Kidney glomerular epithelial cell (primary cell): ENCODE results near the gene KCNG3.
"Not testable (repeated sequence)": the region's sequence is repeated elsewhere in the genome, so short reads cannot be mapped to it uniquely, and the experiment has no call there.

ENCODE experiments used
- DNase-seq: peaks from one replicate; lab custom pipeline; 2025; lab: John Stamatoyannopoulos, UW

The KCNG3 gene

GRCh38 chr2:42429352-42429751 is 64.4 kb downstream of the KCNG3 start:
- DNase-seq, result no peak

DNA sequence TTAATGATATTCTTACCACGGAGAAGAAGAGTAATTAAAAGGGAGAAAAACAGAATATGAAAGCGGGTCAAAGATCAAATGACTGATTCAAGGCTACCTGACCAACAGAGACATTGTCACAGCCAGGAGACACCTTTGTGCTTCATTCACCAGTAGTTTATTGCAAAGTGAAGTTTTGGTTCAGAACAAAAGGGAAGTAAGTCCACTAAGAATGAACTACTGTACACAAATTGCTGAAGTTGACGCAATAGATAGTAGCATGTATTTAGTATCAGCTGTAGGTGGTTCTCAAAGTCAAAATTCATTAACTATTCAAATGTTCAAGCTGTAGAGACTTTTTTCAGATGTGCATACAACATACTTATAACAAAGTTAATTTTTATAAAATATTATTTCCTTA is 68.1 kb downstream of the KCNG3 start:
- no peak for DNase-seq

GRCh38 chr2:42424033-42424432 is 69.7 kb downstream of the KCNG3 start:
- no peak for DNase-seq

- DNase-seq, result no peak
These were observed 72.1 kb downstream of the KCNG3 start for GRCh38 chr2:42421601-42422239.

- no peak for DNase-seq
These were observed 72.7 kb downstream of the KCNG3 start for GRCh38 chr2:42421157-42421485.

GRCh38 chr2:42414648-42415047 is 79.1 kb downstream of the KCNG3 start:
- no peak for DNase-seq

- DNase-seq, result no peak
These were observed 79.6 kb downstream of the KCNG3 start for GRCh38 chr2:42414158-42414557.

DNA sequence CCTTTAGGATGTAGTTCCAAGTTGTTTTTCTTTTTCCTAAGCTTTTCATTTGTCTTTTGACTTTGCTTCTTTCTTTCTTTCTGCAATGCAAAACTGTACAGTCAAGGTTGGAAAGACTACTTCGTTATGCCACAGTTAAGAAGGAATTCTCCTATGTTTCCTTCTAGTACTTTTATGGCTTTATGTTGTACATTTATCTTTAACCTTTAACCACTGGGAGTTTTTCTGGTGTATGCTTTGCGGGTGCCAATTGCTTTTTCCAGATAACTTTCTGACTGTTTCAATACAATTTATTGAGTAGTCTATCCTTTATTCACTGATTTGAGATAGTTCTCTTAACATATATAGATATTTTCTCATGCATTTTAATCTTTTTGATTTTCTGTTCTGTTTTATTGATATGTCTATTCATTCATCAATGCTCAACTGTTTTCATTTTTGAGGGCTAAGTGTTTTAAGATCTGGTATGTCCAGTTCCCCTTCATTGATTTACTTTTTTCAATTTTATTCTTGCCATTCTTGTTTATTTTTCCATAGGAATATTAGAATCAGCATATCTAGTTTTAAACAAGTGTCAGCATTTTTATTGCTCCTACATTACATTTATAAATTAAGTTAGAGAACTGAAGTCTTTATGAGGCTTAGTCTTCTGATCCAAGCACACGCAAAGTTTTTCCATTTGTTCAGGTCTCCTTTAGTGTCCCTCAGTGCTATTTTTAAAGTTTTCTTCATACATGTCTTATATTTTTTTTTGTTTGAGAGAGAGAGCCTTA is 82.9 kb downstream of the KCNG3 start:
- no peak for DNase-seq

DNA sequence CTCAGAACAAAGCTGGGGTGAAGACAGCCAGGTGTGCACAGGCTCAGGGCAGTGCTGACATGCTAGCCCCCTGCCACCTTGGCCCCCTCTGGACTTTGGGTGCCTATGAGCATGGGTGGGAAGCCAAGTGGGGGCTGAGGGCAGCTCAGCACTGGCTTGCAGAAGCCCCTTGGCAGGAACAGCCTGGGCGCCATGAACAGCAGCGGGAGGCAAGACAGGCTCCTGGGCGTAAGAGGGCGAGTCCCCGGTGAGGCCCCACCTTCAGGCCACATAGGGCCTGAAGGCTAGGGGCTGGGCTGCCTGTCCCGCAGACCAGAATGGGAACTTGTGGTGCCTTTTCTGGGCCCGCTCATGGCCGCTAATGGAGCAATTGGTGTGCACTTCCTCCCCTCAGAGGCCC is 85.8 kb downstream of the KCNG3 start:
- DNase-seq, result no peak

GRCh38 chr2:42407476-42407875 is 86.3 kb downstream of the KCNG3 start:
- no peak for DNase-seq

- DNase-seq, result no peak
These were observed 89.1 kb downstream of the KCNG3 start for GRCh38 chr2:42404676-42405075.

- DNase-seq, result no peak
These were observed 92.0 kb downstream of the KCNG3 start for GRCh38 chr2:42401773-42402172.

- DNase-seq, result not testable (repeated sequence)
These were observed 95.7 kb downstream of the KCNG3 start for GRCh38 chr2:42398052-42398451.

GRCh38 chr2:42393320-42393719 is 100.5 kb downstream of the KCNG3 start:
- DNase-seq, result not testable (repeated sequence)

GRCh38 chr2:42392191-42392590 is 101.6 kb downstream of the KCNG3 start:
- no peak for DNase-seq
